NCI-H524 treated with DMSO at 0.1 percent for 48 hours (cell line): ENCODE measurements around the gene GSDMA.
"Not testable (repeated sequence)": the region's sequence is repeated elsewhere in the genome, so short reads cannot be mapped to it uniquely, and the experiment has no call there.

Experiments
- DNase-seq: peaks from one replicate; lab custom pipeline; 2025; lab: John Stamatoyannopoulos, UW

The GSDMA gene

DNA sequence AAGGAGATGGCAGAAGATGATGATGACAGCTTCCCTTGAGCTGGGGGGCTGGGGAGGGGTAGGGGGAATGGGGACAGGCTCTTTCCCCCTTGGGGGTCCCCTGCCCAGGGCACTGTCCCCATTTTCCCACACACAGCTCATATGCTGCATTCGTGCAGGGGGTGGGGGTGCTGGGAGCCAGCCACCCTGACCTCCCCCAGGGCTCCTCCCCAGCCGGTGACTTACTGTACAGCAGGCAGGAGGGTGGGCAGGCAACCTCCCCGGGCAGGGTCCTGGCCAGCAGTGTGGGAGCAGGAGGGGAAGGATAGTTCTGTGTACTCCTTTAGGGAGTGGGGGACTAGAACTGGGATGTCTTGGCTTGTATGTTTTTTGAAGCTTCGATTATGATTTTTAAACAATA, 34.7 kb downstream of the GSDMA start:
- DNase-seq = no peak

GRCh38 chr17:39999067-39999466, 36.3 kb downstream of the GSDMA start:
- DNase-seq = no peak

- DNase-seq = no peak
Observed at GRCh38 chr17:40000161-40000560, 37.4 kb downstream of the GSDMA start.

GRCh38 chr17:40001335-40001734, 38.5 kb downstream of the GSDMA start:
- DNase-seq = not testable (repeated sequence)

GRCh38 chr17:40004072-40004471, 41.3 kb downstream of the GSDMA start:
- no peak for DNase-seq

DNA sequence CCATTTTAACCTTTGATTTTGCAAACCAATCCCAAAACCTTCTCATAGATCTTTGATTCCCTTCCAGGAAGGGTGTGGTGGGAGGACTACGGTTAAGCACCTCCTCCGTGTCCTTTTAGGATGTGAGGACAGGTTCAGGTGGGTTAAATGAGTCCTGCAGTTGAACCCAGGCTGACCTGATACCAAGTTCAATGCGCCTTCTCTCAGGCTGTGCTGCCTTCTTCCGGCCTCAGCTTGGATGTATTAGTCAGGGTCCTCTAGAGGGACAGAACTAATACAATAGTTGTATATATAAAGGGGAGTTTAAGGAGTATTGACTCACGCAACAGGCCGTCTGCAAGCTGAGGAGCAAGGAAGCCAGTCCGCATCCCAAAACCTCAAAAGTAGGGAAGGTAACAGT, 41.9 kb downstream of the GSDMA start:
- DNase-seq = no peak

DNA sequence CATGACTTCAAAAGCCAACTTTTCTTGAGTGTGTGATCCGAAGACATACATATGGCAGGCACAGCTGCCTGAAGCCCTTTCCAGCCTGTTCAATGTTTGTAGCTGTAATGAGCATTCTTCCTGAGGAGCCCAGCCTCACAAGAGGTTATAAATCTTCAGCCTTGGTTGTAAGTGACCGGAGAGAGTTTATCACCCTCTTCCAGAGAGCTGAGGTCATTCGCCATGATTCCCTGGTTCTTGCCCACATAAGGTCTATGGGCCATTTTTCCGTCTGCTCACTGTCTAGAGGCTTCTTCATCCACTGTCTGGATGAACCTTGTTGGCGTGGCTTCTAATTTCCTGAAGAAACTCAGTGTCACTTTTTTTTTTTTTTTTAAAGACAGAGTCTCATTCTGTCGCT, 42.7 kb downstream of the GSDMA start:
- DNase-seq = no peak

DNA sequence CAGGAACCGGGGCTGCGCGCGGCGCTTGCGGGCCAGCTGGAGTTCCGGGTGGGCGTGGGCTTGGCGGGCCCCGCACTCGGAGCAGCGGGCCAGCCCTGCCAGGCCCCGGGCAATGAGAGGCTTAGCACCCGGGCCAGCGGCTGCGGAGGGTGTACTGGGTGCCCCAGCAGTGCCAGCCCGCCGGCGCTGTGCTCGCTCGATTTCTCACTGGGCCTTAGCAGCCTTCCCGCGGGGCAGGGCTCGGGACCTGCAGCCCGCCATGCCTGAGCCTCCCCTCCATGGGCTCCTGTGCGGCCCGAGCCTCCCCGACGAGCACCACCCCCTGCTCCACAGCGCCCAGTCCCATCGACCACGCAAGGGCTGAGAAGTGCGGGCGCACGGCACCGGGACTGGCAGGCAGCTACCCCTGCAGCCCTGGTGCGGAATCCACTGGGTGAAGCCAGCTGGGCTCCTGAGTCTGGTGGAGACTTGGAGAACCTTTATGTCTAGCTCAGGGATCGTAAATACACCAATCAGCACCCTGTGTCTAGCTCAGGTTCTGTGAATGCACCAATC, 48.2 kb downstream of the GSDMA start:
- DNase-seq = not testable (repeated sequence)

GRCh38 chr17:40012017-40012647, 49.3 kb downstream of the GSDMA start:
- not testable (repeated sequence) for DNase-seq

DNA sequence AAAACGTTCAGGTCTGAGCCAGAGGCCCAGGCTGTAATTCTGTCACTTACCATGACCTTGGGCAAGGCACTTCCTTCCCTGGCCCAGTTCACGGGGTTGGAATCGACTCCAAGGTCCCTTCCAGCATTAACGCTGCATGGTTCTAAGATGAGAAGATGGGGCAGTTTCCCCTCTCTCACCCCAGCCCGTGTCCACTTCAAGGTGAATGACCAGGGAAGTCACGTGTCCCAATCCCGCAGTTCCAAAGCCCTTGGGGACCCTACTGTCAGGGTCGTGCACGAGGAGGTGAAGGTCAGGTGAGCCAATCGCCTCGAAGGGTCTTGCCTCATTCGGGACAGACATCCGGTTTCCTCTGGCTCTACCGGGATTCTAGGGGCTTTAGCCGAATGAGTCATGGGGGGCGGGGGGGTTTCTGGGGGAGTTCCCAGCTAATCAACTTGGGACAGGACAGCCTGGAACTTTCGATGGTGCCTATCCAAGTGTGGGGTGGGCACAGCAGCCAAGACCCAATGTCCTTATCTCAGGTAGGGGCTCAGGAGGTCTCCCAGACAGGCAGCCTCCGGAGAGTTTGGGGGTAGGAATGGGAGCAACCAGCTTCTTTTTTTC, 51.7 kb downstream of the GSDMA start:
- no peak for DNase-seq

DNA sequence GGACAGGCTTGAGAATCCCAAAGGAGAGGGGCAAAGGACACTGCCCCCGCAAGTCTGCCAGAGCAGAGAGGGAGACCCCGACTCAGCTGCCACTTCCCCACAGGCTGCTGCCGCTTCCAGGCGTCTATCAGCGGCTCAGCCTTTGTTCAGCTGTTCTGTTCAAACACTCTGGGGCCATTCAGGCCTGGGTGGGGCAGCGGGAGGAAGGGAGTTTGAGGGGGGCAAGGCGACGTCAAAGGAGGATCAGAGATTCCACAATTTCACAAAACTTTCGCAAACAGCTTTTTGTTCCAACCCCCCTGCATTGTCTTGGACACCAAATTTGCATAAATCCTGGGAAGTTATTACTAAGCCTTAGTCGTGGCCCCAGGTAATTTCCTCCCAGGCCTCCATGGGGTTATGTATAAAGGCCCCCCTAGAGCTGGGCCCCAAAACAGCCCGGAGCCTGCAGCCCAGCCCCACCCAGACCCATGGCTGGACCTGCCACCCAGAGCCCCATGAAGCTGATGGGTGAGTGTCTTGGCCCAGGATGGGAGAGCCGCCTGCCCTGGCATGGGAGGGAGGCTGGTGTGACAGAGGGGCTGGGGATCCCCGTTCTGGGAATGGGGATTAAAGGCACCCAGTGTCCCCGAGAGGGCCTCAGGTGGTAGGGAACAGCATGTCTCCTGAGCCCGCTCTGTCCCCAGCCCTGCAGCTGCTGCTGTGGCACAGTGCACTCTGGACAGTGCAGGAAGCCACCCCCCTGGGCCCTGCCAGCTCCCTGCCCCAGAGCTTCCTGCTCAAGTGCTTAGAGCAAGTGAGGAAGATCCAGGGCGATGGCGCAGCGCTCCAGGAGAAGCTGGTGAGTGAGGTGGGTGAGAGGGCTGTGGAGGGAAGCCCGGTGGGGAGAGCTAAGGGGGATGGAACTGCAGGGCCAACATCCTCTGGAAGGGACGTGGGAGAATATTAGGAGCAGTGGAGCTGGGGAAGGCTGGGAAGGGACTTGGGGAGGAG, 52.5 kb downstream of the GSDMA start, which contains the start of gene CSF3:
TSS of gene CSF3 (plus strand) at position 436 of the 993 bp plus-strand sequence. CDS start at position 471, 35 bp downstream.
- DNase-seq = no peak

DNA sequence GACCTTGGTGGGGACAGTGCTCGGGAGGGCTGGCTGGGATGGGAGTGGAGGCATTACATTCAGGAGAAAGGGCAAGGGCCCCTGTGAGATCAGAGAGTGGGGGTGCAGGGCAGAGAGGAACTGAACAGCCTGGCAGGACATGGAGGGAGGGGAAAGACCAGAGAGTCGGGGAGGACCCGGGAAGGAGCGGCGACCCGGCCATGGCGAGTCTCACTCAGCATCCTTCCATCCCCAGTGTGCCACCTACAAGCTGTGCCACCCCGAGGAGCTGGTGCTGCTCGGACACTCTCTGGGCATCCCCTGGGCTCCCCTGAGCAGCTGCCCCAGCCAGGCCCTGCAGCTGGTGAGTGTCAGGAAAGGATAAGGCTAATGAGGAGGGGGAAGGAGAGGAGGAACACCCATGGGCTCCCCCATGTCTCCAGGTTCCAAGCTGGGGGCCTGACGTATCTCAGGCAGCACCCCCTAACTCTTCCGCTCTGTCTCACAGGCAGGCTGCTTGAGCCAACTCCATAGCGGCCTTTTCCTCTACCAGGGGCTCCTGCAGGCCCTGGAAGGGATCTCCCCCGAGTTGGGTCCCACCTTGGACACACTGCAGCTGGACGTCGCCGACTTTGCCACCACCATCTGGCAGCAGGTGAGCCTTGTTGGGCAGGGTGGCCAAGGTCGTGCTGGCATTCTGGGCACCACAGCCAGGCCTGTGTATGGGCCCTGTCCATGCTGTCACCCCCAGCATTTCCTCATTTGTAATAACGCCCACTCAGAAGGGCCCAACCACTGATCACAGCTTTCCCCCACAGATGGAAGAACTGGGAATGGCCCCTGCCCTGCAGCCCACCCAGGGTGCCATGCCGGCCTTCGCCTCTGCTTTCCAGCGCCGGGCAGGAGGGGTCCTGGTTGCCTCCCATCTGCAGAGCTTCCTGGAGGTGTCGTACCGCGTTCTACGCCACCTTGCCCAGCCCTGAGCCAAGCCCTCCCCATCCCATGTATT, 53.5 kb downstream of the GSDMA start:
- DNase-seq = no peak

DNA sequence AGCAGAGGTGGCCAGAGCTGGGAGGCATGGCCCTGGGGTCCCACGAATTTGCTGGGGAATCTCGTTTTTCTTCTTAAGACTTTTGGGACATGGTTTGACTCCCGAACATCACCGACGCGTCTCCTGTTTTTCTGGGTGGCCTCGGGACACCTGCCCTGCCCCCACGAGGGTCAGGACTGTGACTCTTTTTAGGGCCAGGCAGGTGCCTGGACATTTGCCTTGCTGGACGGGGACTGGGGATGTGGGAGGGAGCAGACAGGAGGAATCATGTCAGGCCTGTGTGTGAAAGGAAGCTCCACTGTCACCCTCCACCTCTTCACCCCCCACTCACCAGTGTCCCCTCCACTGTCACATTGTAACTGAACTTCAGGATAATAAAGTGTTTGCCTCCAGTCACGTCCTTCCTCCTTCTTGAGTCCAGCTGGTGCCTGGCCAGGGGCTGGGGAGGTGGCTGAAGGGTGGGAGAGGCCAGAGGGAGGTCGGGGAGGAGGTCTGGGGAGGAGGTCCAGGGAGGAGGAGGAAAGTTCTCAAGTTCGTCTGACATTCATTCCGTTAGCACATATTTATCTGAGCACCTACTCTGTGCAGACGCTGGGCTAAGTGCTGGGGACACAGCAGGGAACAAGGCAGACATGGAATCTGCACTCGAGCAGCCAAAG, 54.7 kb downstream of the GSDMA start:
- no peak for DNase-seq

- DNase-seq = no peak
Observed at GRCh38 chr17:40018211-40019121, 55.7 kb downstream of the GSDMA start.

- no peak for DNase-seq
Observed at GRCh38 chr17:40019140-40019991, 56.6 kb downstream of the GSDMA start.

GRCh38 chr17:40020146-40020545, 57.3 kb downstream of the GSDMA start:
- no peak for DNase-seq

GRCh38 chr17:40021451-40021971, 58.7 kb downstream of the GSDMA start:
- no peak for DNase-seq

DNA sequence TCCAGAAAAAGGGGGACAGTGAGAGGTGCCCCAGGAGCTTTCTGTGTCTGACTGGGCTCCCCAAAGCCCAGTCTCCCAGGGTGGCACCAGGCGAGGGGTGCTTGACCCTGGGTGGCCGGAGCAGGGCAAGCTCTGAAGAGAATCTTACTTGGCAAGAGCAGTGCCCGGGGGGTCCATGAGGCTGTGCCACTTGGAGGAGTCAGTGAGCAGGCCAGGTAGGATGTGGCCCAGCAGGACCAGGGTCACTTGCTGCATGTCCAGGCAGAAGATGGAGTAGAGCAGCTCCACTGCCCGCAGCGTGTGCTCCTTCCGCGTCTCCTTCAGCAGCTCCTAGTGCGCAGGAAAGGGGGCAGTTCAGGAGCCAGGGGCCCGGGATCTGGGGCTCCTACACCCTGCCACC, 59.7 kb downstream of the GSDMA start:
- DNase-seq = no peak
